GM18505 (cell line): ENCODE results near the gene AP4S1.
"Not testable (repeated sequence)": the region's sequence is repeated elsewhere in the genome, so short reads cannot be mapped to it uniquely, and the experiment has no call there.

Experiments
- ATAC-seq: cut with Tn5 transposase; IDR thresholded peaks from one replicate; pipeline ENCODE4 v1.9.1; 2021; ENCODE audit not compliant: unreplicated experiment
- POLR2A ChIP-seq: IDR thresholded peaks from 4 replicates; pipeline ENCODE4 v1.6.1; 2011; ENCODE audit warnings: borderline replicate concordance; ENCODE audit not compliant: insufficient read depth, insufficient read length; ENCODE audit errors: extremely low read depth

The AP4S1 gene

DNA sequence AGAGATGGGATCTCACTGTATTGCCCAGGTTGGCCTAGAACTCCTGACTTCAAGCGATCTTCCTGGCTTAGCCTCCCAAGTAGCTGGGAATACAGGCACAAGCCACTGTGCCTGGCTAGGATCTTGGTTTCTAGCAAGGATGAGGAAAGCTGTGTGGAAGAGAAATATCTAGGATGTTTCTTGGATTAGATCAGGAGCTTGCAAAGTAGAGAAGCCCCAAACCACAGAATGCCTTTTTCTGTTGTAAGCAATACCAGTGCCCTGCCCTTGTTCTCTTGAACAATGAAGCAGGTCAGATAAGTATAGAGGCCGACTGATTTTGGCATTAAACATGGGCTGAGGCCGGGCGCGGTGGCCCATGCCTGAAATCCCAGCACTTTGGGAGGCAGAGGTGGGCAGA, 45.0 kb downstream of the AP4S1 start:
- TF ChIP-seq POLR2A, result no peak
- no peak for ATAC-seq

- no peak for TF ChIP-seq POLR2A
- no peak for ATAC-seq
These were observed 45.7 kb downstream of the AP4S1 start for GRCh38 chr14:31071151-31071550.

GRCh38 chr14:31075144-31075543, 49.7 kb downstream of the AP4S1 start:
- ATAC-seq, result no peak
- TF ChIP-seq POLR2A, result no peak

GRCh38 chr14:31078766-31079165, 53.3 kb downstream of the AP4S1 start:
- no peak for ATAC-seq
- no peak for TF ChIP-seq POLR2A

DNA sequence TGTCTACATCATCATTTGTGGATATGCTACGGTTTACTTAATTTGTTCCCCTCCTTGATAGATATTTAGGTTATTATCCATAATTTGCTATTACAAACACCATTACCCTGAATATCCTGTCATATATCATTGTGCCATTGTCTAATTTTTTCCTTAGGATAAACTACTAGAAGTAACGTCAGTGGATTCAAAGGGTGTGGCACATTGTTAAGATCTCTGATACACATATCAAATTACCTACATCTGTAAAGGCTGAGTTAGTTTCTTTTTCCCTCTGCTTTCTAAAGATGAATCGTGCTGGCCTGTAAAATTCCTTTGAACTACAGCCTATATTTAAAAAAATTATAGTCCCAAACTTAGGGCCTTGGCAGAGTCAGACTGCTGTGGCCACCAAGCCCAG, 54.6 kb downstream of the AP4S1 start:
- TF ChIP-seq POLR2A, result no peak
- ATAC-seq, result no peak

GRCh38 chr14:31080484-31080883, 55.0 kb downstream of the AP4S1 start:
- TF ChIP-seq POLR2A, result no peak
- ATAC-seq, result no peak

DNA sequence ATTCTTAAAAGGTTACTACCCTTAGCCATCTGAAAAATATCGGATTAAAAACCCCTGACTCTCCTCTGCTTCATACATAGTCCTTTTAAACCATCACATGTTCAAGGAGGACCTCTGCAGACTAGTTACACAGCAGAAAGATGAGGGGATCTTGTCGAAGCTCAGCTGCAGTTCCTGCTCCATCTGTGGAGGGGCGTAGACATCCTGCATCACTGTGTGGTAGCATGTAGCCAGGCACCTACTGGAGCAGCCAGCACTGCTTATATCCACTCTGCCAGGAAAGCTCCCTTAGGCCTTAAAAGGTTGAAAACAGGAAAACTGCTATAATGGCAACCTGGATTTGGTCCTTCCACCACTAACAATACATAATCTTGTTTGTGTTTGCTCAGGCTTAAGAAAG, 58.3 kb downstream of the AP4S1 start:
- no peak for TF ChIP-seq POLR2A
- ATAC-seq, result no peak

GRCh38 chr14:31084385-31084784, 58.9 kb downstream of the AP4S1 start:
- ATAC-seq, result peak; percentile 83
- TF ChIP-seq POLR2A, result no peak

GRCh38 chr14:31085027-31085426, 59.6 kb downstream of the AP4S1 start:
- no peak for ATAC-seq
- TF ChIP-seq POLR2A, result no peak

DNA sequence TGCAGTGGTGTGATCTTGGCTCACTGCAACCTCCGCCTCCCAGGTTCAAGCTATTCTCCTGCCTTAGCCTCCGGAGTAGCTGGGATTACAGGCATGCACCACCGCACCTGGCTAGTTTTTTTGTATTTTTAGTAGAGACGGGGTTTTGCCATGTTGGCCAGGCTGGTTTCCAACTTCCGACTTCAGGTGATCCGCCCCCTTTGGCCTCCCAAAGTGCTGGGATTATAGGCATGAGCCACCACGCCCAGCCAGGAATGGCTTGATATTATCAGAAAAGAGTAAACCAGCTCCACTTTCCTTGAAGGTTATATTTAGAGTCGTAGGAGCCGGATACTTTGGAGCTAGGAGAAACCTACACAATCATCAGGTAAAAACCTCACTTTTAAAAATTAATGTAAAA, 61.0 kb downstream of the AP4S1 start:
- not testable (repeated sequence) for ATAC-seq

GRCh38 chr14:31090883-31091764, 65.7 kb downstream of the AP4S1 start:
- no peak for ATAC-seq
- no peak for TF ChIP-seq POLR2A

DNA sequence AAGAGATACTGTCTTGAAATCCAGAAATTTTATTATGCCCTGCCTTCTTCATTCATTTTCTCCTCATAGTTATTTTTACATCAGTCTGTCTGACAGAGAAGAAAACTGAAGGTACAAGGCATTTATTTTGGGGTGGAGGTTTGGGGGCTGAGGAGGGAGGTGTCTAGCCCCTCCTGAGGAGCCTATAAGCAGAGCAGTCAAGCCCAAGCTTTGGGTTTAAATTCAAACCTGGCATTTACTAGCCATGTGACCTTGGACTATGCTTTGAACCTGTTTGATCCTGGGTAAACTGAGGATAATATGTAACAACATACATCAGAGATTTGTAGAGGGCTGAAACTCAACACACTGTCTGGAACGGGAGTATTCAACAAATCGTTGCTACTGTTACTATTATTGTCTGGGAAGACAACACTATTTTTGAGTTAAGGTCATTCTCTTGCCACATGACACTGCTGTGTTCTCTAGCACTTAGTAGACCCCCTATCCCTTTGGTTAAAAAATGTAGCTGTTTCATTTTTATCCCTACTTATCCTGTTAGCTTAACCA, 66.8 kb downstream of the AP4S1 start:
- TF ChIP-seq POLR2A, result no peak
- no peak for ATAC-seq

DNA sequence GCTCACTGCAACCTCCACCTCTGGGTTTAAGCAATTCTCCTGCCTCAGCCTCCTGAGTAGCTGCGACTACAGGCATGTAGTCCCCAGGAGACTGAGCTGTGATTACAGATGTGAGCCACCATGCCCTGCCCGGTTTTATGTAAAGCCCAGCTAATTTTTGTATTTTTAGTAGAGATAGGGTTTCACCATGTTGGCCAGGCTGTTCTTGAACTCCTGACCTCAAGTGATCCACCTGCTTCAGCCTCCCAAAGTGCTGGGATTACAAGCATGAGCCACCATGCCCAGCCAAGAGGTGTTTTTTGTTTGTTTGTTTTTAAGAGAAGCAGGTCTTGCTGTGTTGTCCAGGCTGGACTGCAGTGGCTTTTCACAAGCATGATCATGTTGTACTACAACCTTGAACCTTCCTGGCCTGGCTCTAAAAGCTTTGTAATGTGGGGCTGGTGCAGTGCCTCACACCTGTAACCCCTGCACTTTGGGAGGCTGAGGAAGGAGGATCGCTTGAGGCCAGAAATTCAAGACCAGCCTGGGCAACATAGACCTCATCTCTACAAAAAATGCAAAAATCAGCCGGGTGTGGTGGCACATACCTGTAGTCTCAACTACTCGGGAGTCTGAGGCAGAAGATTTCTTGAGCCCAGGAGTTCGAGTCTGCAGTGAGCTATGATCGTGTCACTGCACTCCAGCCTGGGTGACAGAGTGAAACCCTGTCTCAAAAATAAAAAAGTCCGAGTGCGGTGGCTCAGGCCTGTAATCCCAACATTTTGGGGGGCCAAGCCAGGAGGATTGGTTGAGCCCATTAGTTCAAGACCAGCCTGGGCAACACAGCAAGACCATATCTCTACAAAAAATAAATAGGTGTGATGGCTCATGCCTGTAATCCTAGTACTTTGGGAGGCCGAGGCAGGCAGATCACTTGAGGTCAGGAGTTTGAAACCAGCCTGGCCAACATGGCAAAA, 68.7 kb downstream of the AP4S1 start:
- ATAC-seq, result not testable (repeated sequence)

GRCh38 chr14:31095817-31096216, 70.4 kb downstream of the AP4S1 start:
- not testable (repeated sequence) for ATAC-seq

- no peak for TF ChIP-seq POLR2A
- no peak for ATAC-seq
These were observed 70.8 kb downstream of the AP4S1 start for GRCh38 chr14:31096255-31096654.
